Right lobe of liver (tissue), 6 donors: Measurements from ENCODE around the gene IQCN. TPM values are rescaled to one million over a fixed set of nuclear protein-coding genes. Genes with fewer than 3 reads are reported as not detected.

Source experiments
- ATAC-seq, 4 donors: fragments of 200-7000 bp; cut with Tn5 transposase; one replicate each; pipeline ENCODE4 v1.9.1; 2020; ENCODE audit warnings: mild to moderate bottlenecking in 4 of 4, moderate library complexity in 4 of 4
- DNase-seq, 3 donors: peaks; one replicate each; pipeline ENCODE4 v3.0.0-alpha.2; 2020
- H3K27ac ChIP-seq, 3 donors: fragments of 200-600 bp; one replicate each; pipeline ENCODE4 v1.8.0; 2022
- H3K27me3 ChIP-seq, 2 donors: fragments of 200-600 bp; one replicate each; pipeline ENCODE4 v1.8.0; 2022
- H3K36me3 ChIP-seq, 4 donors: fragments of 200-600 bp; sonication (generic) in 1 of 4; one replicate each; pipeline versions ENCODE4 v1.5.1 to v1.8.0; 2017 to 2022; ENCODE audit warnings: control low read depth in 1 of 4
- H3K4me1 ChIP-seq, 4 donors: fragments of 200-600 bp; sonication (generic) in 1 of 4; one replicate each; pipeline versions ENCODE4 v1.5.1 to v1.8.0; 2017 to 2022; ENCODE audit warnings: control low read depth in 1 of 4
- H3K4me3 ChIP-seq, 3 donors: fragments of 200-600 bp; one replicate each; pipeline ENCODE4 v1.8.0; 2022
- H3K9me3 ChIP-seq, 4 donors: fragments of 200-600 bp; sonication (generic) in 1 of 4; one replicate each; pipeline versions ENCODE4 v1.5.1 to v1.8.0; 2017 to 2022; ENCODE audit warnings: control low read depth in 1 of 4
- POLR2A ChIP-seq: fragments of 450-650 bp; IDR thresholded peaks from one replicate; pipeline ENCODE4 v1.6.1; 2017; ENCODE audit warnings: antibody characterized with exemption, mild to moderate bottlenecking
- WGBS: methylation state at CpG from one replicate; pipeline ENCODE4 v1.1.6; 2018; ENCODE audit warnings: low coverage, low lambda C conversion rate; ENCODE audit not compliant: insufficient coverage; ENCODE audit errors: missing lambda C conversion rate; 5-methylcytosine and 5-hydroxymethylcytosine counted together
- intact Hi-C, 2 donors: fragments of 100-400 bp; cut with DNase I; formaldehyde crosslinking; loops; one replicate each; pipeline versions ENCODE4 v1.11.2 to v1.14.1; 2022
- total RNA-seq, 6 experiments: library from RNA; depleted of rRNA in 2 of 6; stranded (reverse); fragments of >200 nt in 2 of 6; fragmentation: NEBNext Ultra II Directional in 3 of 6; extraction: Animal tissue kit (Norgen Biotek cat#: 25700) in 3 of 6; gene quantifications; one replicate each; pipeline versions ENCODE4 v1.1.0 to v1.2.4, GENCODE V29; 2016 to 2023
- TF ChIP-seq, protein P1 (sequence below), 4 donors: fragments of 200-600 bp in 3 of 4; fragments of 450-650 bp in 1 of 4; IDR thresholded peaks; one replicate each; pipeline versions ENCODE4 v1.5.1 to v1.8.0; 2016 to 2022; ENCODE audit warnings: antibody characterized with exemption in 4 of 4, mild to moderate bottlenecking in 2 of 4
- donor health status: DM: no; HTN: yes; CAD: no.
- donor health status: DM: no; HTN: no; CAD: no.
- donor health status: DM: no; HTN: no; CAD: no.
- donor health status: DM: no; HTN: yes; CAD: no.
- donor health status: DM: no; HTN: yes; CAD: no.

IQCN gene
- total RNA-seq, 6 experiments from 2014 or later: 0.82 to 5.3 (median 2.5) TPM

DNA sequence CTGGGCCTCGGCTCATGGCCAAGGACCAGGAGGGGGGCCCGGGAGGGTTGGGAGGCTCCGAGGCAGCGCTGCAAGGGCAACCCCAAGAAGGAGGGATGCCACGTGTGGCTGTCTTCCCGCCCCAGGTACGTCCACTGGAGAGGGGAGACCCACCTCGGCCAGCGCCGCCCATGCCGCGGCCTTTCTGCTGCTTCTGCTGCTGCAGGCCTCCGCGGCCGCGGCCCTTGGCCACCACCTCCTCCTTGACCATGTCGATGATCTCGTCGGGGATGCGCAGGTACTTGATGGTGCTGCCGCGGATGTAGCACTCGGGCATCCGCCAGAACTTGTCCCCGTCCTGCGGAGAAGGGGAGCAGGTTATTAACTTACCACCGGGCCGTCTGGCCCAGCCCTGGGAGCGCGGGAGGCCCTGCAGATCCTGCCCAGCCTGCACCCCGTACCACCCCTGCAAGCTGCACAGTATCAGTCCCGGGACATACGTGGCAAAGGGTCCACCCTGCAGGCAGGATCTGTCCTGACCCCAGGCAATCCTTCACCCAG is 35.3 kb upstream of the IQCN start:
- Histone ChIP-seq H3K9me3 (no peaks in the 10 kb centered on the region), H3K4me3 (no peak overlapping the region), H3K27me3 (no peaks in the 10 kb centered on the region), H3K36me3 (peaks cover 0 to 4% (median under 1%) of the 10 kb centered on the region in 4 donors), H3K4me1 (peaks cover 0 to 34% (median 0%) of the 10 kb centered on the region in 4 donors), H3K27ac (no peak overlapping the region)
- intact Hi-C loops: no loop called here
- no peak for TF ChIP-seq POLR2A
- TF ChIP-seq, protein P1, sequence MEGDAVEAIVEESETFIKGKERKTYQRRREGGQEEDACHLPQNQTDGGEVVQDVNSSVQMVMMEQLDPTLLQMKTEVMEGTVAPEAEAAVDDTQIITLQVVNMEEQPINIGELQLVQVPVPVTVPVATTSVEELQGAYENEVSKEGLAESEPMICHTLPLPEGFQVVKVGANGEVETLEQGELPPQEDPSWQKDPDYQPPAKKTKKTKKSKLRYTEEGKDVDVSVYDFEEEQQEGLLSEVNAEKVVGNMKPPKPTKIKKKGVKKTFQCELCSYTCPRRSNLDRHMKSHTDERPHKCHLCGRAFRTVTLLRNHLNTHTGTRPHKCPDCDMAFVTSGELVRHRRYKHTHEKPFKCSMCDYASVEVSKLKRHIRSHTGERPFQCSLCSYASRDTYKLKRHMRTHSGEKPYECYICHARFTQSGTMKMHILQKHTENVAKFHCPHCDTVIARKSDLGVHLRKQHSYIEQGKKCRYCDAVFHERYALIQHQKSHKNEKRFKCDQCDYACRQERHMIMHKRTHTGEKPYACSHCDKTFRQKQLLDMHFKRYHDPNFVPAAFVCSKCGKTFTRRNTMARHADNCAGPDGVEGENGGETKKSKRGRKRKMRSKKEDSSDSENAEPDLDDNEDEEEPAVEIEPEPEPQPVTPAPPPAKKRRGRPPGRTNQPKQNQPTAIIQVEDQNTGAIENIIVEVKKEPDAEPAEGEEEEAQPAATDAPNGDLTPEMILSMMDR (IDR thresholded peaks at IDR 0.05): no peak
- DNase-seq (no peak), ATAC-seq (no peak)
- WGBS: no CpG with 5 or more reads among the region's 33 CpGs

DNA sequence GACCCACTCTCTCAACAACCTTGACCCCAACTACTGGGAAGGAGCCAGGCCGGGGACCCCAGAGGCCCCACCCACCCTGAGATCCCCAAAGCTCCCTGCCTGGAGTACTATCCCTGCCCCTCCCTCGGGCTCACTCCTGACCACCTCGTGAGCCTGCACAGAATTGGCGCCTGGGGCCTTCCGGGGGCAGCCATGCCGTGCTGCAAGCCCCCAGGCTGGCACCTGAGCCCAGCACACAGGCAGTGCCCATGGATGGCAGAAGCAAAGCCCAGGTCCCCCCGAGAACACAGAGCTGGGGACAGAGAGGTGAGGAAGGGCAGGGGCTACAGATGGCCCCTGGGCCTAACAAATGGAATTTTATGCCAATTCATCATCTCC is 34.7 kb upstream of the IQCN start:
- no peak overlapping the region for H3K4me3 ChIP-seq
- DNase-seq: no peak

DNA sequence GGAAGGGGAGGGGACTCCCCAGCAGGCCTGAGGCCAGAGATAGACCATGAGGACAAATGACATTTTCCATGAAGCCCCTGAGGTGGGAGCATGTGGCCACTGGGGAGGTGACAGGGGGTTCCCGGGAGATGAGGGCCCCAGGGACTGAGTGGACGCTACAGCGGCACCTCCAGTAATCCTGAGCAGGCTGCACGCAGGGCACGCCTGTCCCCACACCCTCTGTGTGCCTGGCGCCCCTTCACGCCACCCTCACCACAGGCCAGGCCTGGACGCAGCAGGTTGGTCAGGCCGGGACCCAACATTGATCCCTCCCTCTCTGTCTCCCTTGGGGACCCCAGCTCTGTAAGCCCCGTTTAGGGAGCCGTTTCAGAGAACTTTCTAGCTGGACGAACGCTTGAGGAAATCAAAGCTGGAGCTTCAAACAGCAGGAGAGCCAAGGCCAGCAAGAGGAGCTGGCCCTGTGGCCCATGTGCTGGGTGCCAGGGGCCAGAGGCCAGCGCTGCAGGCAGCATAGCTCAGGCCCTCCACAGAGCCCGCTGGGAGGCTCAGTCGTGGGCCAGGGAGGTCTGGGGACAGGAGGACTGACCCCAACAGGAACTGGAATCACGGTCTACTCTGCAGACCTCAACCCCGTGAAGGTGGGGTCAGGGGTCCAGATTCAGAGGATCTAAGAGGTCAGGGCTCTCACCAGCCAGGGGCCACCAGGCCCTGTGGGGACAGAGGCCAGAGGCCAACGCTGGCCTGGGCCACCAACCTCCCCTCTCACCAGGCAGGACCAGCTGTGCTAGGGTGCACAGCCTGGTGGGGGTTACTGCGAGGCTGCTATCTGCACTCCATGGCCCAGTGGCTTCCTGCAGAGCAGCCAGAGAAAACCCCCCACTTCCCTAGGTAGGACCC is 34.0 kb upstream of the IQCN start:
- Histone ChIP-seq H3K4me3 (no peak overlapping the region), H3K27me3 (no peaks in the 10 kb centered on the region), H3K36me3 (peaks cover 0 to 4% (median under 1%) of the 10 kb centered on the region in 4 donors), H3K27ac (peak overlapping the region in 1 of 3 donors; percentile 62), H3K9me3 (no peaks in the 10 kb centered on the region), H3K4me1 (peaks cover 0 to 39% (median 1%) of the 10 kb centered on the region in 4 donors)
- TF ChIP-seq, protein P1 (IDR thresholded peaks at IDR 0.05): no peak
- TF ChIP-seq POLR2A: no peak
- peak in 2 of 3 donors; percentile 66 to 71 for DNase-seq
- 15% methylated on average over 2 of the region's 20 CpGs for WGBS
- peak in 2 of 4 donors; percentile 51 to 61 for ATAC-seq
- intact Hi-C loops: no loop called here

More for the DNA sequence above, 34.7 kb upstream of the IQCN start:
- intact Hi-C loops: no loop called here
- Histone ChIP-seq H3K9me3 (no peaks in the 10 kb centered on the region), H3K27me3 (no peaks in the 10 kb centered on the region), H3K27ac (peak overlapping the region in 1 of 3 donors; percentile 62), H3K36me3 (peaks cover 0 to 4% (median under 1%) of the 10 kb centered on the region in 4 donors), H3K4me1 (peaks cover 0 to 34% (median 0%) of the 10 kb centered on the region in 4 donors)
- no peak for TF ChIP-seq POLR2A
- TF ChIP-seq, protein P1 (IDR thresholded peaks at IDR 0.05): no peak
- 60% methylated on average over 1 of the region's 7 CpGs for WGBS
- no peak for ATAC-seq

DNA sequence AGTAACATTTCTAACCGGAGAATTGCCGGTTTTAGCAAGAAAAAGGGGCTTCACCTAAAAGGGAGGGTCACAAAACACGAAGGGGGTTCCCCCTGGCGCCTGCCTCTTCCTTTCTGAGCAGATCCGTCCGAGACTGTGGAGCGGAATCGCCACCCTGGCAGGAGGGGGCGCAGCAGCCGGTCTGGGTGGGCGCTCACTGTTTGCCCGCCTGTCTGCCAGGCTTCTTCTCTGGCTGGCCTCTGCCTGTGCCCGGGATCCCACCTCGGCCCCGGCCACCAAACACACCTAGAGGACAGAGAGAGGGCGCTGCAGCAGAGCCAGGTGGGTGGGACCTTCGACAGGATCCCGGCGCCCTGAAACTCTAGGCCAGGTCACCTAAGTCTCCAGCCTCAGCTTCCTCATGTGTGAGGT is 33.0 kb upstream of the IQCN start:
- H3K4me3 ChIP-seq: no peak overlapping the region
- H3K9me3 ChIP-seq: no peaks in the 10 kb centered on the region
- no peak overlapping the region for H3K27ac ChIP-seq
- intact Hi-C loops: no loop called here
- 98% methylated on average over 8 of the region's 19 CpGs for WGBS
- ATAC-seq (no peak), DNase-seq (no peak)
- no peaks in the 10 kb centered on the region for H3K27me3 ChIP-seq
- peaks cover 0 to 4% (median under 1%) of the 10 kb centered on the region in 4 donors for H3K36me3 ChIP-seq
- TF ChIP-seq, protein P1 (IDR thresholded peaks at IDR 0.05): no peak
- no peak for TF ChIP-seq POLR2A
- peaks cover 0 to 43% (median 1%) of the 10 kb centered on the region in 4 donors for H3K4me1 ChIP-seq
